Measurements from ENCODE around the gene HOXD10.

The HOXD10 gene

DNA sequence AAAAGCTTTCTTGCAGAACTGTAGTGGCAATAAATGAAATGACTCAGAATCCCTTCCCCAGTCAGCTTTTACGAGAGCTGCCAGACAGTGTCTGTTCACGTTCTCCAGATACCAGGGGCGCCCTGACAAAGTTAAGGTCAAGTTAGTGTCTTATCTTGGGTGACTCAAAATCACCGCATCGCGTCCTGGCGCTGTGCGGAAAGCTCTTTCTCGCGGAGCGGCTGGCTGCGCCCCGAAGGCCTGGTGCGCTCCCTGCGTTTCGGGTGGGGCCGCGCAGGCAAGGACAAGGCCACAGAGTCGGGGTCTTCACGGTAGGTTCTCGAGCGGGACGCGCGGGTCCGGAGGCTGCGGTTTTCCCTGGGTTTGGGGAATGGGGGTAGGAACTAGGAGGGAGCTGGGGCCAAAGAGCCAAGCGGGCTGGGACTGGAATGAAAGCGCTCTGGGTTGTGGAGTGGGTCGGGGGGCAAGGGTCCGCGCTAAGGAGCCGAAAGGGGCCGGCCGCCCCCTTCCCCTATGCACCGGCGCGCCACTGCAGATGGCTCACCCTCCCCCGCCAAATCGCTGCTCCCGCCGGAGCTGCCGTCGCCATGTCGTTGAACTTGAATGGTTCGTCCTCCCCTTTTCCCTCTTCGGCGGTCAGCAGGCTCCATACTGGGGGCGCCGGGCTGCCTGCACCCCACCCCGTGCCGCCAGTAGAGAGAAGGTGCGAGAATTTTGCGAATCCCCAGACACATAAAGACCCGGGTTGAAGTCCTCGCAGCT is 12.1 kb upstream of the HOXD10 start:
- DNase-seq (ENCODE audit: low read depth, low spot score) = no peak
- no peak overlapping the region for H3K4me3 ChIP-seq (ENCODE audit: low read length)

DNA sequence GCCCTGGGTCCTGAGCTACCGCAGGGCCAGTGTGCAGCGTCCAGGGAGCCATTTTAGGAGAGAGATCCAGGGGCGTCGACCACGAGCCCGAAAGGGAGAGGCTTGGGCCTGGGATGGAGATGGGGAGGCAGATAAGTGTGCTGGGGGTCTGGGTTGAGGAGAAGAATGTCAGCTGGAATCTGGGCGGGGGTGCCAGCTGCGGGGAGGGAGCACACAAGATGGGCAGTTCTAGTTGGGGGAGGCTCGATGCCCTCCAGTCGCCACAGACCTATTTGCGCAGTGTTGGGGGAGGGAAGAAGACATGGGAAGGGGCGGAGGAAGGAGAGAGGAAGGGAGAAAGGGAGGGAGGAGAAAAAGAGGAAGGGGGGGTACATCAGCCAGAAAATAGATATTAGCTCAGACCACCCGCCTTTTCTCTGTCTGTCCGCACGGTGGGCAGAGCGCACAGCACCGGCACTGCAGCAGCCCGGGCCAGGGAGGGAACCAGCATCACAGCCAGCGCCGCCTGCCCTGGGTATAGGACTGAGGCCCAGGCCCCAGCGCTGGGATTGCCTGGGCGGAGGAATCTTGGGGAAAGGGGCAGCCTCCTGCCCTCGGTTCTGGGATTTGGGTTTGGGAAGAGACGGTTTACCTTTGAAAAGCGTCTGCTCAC is 11.4 kb upstream of the HOXD10 start:
- no peak overlapping the region for H3K4me3 ChIP-seq (ENCODE audit: low read length)
- DNase-seq (ENCODE audit: low read depth, low spot score) = no peak

DNA sequence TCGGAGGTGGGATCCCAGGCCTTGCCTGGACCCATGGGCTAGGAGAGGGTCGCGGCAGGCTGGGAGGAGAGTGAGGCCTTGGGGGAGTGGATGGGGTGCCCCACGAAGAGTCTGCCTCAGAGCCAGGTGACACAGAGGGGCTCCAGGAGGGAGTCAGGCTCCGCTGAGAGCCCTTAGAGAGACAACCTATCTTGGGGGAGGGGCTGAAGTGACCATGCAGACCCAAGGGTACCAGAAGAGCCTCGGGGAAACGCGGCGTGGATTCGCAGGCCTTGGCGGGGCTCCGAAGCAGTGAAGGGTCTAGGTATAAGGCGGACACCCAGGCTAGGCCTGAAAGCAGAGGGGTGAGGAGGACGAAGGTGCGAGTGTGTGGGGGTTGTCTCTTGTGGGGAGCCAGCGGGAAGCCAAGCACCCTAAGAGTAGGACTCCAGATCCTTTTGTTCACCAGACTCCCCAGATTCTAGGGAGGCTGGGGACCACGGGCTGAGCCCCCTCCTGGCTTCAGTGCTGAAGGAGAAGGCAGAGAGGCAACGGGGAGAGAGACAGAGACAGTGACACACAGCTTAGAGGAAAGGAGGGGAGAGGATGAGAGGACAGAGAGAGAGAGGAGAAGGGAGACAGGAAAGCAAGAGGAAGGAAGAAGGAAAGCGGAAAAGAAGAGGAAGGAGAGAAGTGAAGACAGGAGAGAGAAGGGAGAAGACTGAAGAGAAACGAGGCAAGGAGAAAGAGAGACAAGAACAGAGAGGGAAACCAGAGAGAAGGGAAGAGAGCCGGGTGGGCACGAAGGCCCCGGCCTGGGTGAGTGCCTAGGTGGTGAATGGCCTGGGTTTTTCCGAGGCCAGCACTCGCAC is 10.6 kb upstream of the HOXD10 start:
- no peak for DNase-seq (ENCODE audit: low read depth, low spot score)

DNA sequence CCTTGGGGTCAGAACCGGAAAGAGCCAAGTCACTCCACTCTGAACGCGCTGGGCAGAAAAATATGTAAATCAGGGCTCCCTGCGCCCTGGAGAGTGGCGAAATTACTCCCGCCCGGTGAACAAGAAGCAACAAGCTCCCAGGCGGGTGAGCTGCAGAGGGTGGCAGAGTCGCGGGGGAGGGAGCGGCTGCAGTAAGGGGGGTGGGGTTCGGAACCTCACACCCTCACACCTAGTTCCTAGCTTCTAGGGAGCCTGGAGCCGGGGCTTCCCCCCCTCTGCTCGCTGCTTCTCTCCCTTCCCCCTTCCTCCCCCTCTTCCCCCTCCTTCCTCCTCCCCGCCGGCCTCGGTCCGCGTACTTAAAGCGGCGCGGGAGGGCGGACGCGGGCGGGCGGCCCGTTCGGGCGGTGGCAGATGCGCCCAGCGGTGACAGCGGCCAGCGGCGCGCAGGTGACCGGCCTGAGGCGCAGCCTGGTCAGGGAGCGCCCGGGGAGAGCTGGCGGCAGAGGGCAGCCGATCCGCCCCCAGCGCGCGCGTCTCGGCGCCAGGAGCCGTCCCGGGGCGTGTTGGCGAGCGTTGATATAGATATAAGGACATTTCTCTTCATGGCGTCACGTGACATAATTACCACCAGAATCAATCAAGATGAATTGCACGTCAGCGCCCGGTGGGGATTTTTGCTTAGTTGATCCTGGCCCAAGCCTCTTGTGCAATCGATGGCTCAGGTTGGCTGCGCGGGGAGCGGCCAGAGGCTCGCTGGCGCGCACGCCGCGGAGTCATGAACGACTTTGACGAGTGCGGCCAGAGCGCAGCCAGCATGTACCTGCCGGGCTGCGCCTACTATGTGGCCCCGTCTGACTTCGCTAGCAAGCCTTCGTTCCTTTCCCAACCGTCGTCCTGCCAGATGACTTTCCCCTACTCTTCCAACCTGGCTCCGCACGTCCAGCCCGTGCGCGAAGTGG is 9.7 kb upstream of the HOXD10 start, which contains the start of gene HOXD11:
TSS of gene HOXD11 (plus strand) at position 700 of the 959 bp plus-strand sequence. CDS start at position 776, 76 bp downstream.
- H3K4me3 ChIP-seq (ENCODE audit: low read length) = no peak within 1 kb of the TSS
- no peak for DNase-seq (ENCODE audit: low read depth, low spot score)

More for the DNA sequence above, 10.6 kb upstream of the HOXD10 start:
- no peak overlapping the region for H3K4me3 ChIP-seq (ENCODE audit: low read length)

DNA sequence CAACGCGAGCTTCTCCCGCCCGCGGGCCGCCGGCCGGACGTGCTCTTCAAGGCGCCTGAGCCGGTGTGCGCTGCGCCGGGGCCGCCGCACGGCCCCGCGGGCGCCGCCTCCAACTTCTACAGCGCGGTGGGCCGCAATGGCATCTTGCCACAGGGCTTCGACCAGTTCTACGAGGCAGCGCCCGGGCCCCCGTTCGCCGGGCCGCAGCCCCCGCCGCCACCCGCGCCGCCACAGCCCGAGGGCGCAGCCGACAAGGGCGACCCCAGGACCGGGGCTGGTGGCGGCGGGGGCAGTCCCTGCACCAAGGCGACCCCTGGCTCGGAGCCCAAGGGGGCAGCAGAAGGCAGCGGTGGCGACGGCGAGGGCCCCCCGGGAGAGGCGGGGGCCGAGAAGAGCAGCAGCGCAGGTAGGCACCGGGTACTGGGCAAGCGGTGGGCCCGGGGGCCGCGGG is 8.8 kb upstream of the HOXD10 start:
- DNase-seq (ENCODE audit: low read depth, low spot score) = no peak
- H3K4me3 ChIP-seq (ENCODE audit: low read length) = no peak overlapping the region

DNA sequence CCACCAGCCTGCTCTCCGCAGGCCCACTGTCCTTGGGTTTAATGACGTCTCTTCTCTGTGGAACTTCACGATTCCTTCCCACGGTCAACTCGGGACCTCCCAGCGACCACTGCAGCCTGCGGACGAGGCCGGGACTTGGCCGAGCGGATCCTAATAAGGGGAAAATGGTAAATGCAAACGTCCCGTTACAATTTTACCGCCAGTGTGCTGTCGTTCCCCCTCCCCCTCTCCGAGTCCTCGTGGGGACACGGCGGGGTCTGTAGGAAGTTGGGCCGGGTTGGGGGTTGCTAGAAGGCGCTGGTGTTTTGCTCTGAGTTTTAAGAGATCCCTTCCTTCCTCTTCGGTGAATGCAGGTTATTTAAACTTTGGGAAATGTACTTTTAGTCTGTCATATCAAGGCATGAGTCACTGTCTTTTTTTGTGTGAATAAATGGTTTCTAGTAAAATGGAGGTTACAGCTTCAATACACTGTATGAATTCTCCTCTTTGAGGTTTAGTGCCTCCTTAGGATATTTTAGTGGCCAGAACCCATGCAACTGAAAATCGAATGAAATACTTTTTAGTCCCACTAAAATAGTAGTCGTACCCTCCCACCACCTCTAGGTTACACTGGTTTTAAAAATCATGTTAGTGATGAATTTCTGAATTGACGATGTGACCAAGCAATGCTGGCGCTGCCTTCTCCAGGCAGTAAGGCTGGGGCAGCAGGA is 7.2 kb upstream of the HOXD10 start:
- DNase-seq (ENCODE audit: low read depth, low spot score) = no peak
- H3K4me3 ChIP-seq (ENCODE audit: low read length) = no peak overlapping the region

DNA sequence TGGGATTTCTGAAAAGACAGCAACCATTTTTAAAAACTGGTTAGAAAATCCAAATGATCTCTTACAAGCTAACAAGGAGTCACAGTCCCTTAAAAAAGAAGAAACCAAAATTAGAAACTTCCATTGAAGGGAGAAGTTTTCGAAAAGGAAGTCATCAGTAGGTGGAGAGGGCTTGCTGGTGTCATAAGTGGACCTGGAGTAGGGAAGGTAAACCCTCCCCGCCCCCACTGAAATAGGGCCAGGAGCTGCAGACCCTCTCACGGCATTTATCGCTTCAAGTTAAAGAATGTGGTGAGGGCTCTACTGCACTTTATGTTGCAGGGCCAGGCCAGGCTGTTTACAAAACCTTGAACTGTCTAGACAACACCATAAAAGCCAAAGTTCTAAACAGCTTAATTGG is 6.6 kb upstream of the HOXD10 start:
- no peak overlapping the region for H3K4me3 ChIP-seq (ENCODE audit: low read length)
- no peak for DNase-seq (ENCODE audit: low read depth, low spot score)

DNA sequence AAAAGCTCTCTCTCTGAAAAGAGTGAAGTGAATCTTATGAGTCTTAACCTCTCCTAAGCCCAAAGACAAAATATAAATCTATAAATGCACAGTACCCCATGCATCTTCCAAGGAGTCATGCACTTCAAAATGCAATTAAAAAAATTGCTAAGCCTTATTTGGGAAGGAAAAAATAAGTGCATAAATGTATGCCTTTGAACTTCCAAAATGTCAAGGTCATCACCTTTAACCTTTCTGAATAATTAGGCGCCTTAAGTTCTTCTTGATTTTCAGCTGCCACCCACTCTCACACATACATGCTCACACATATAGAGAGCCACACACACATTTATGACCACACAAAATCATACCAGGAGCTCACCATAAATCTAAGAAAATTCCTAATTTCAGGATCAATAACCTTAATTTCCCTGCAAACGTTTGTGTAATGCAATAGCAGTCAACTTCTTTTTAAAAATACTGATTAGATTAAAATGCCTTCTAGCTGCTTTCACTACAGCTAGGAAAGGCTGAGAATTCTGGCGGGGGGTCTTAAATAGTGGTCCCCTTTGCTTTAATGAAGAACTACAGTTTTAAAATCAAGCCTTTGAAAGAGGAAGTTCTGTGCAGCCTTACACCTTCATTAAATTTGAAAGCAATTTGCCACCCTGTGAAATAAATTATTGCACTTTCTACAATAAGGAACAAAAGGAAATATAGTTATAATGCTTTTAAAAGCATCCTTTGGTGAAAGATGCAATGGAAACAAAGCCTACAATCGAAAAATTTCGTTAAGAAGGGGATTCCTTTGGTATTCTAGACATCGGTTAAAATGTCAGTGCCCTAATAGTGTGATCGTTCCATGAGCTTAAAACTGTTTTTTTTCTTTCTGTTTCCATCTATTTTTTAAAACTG is 5.9 kb upstream of the HOXD10 start:
- no peak overlapping the region for H3K4me3 ChIP-seq (ENCODE audit: low read length)
- DNase-seq (ENCODE audit: low read depth, low spot score) = no peak

DNA sequence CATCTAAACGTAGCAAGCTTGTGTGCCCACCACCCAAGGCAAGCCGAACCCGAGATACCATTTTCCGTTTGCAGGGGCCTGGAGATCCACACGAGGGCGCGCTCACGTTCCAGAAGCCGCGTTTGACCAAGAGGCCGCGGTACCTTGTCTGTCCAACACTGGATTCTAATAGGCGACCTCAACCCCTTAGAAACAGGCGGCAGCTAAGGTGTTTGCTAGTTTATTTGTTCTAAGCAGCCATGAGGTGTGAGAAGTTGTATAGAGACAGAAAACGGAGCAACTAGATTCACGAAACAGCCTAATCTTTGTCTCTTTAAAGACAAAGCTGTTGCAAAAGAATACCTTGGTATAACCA is 5.3 kb upstream of the HOXD10 start:
- DNase-seq (ENCODE audit: low read depth, low spot score) = no peak
- no peak overlapping the region for H3K4me3 ChIP-seq (ENCODE audit: low read length)

DNA sequence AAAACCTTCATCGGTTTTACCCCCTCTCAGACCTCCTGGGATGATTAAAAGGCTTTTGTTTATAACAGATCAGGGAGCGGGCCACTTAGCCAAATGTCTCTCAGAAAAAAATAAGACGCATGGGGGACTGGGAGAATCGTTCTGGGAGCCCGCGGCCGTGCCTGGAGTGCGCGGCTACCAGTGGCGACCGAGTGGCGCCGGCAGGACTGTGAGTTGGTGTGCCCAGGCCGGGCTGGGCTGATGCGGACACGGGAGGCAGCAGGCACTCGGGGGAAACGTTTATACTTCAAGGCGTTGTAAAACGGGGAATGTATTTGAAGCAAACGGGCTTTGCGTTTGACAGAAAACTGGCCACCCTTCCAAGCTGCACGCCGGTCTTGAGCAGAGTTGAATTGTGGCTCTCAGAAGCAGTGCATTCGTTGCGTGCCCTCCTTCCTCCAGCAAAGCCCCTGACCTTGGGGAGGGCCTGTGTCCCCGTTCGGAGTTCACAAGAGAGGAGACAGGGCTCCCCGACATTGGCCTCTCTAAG is 4.7 kb upstream of the HOXD10 start:
- H3K4me3 ChIP-seq (ENCODE audit: low read length) = no peak overlapping the region

DNA sequence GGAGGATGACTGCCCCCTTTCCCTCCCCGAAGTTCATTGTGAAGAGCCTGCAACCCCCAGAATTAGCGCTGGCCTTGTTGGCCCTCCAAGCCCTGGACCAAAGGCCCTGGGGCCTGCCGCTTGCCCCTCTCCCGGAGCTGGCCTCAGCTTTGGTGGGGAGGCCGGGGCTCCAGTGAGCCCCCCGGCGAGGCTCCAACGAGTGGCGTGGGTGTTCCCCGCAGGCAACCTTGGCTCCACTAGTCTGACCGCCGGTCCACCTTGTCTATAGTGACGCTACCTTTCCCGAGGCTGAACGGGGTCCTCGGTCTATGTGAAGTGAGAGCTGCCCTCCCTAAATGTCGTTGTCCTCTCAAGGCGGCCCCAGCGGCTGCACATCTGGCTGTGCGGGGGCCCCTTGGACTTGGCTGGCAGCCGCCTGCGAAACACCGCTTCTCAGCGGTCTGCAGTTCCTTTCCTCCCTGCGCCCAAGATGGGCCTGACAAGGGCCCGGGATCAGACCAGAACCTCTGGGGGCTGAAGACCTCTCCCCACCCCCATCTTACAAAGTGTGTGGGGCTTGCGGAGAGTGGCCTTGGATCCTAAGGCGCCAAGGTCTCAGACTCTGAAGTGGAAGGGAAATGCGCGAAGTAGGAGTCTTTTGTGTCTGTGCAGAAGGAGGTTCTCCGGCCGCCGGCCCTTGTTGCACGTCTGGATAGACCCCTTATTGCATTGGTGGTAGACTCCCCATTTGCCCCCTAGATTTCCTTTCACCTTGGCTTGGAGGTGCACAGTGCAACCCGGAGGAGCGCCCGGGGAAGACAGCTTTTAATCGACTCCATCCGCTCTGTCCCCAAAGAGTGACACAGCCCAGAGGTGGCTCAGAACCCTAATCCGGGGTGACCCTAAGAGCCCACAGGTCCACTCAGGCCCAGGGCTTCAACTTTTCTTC is 3.9 kb upstream of the HOXD10 start:
- no peak for DNase-seq (ENCODE audit: low read depth, low spot score)
- no peak overlapping the region for H3K4me3 ChIP-seq (ENCODE audit: low read length)

More for the DNA sequence above, 4.7 kb upstream of the HOXD10 start:
- no peak for DNase-seq (ENCODE audit: low read depth, low spot score)

DNA sequence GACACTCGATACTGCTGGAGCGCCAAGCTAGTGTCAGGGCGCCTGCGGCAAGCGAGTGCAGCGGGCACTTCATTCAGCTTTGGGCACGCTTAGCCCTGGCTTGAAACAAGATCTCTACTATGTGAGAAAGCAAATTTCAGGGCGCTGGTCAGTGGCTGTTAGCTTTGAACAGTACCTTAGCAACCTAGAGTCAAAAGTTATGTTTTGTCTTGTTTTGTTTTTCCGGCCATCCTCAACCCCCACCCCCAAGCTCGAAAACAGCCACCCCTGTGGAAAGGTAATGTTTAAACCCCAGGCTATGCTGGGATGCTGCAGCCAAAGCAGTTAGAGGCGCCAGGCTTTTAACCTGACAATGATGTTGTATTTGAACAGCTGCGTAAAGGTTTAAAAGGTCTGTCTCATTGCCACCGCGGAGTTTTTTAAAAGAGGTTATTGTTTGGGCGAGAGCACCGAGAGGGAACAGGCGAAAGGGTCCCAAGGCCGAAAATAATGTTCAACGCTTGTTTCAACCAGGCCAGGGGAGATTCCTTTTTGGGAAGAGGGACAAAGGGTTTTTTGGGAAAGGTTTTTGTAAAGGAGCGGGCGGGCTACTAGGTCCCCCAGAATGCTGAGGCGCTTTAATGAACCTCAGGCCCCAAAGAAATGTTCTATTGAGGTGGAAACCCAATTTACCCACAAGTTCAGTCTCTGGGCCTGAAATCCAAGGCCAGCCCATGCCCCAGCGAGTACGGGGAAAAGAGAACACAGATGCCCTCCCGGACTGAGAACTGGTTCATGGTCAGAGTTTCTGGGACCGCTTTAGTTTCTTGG is 2.3 kb upstream of the HOXD10 start:
- DNase-seq (ENCODE audit: low read depth, low spot score) = no peak
- no peak overlapping the region for H3K4me3 ChIP-seq (ENCODE audit: low read length)

DNA sequence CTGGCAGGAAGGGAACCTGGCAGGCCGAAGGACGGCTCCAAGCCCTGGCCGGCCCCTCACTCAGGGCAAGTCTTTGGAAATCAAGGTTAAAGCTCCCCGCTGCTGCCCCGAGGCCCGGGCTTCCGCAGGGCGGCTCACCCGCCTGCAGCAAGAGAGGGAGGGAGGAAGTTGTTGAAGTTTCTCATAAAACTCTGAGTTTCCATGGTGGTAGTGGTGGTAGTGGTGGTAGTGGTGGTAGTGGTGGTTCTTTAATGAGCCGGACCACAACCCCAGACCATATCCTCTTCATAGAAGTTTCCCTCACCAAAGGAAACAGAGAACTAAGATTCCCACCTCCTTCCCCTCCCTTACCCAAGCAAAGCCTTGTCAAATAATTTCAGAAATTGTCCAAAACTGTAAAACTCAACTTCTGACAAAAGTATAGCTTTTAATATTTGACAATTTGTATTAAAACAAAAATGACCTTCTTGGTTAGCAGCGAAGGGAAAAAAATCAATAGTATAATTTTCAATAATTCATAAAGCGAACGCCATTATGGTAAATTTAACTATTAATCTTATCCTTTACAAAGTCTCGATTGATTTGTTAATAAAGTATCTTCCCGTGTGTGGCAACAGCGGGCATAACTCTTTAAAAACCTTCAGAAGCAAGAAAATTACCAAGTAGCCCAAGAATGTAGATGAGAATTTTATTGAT is 1.5 kb upstream of the HOXD10 start:
- no peak overlapping the region for H3K4me3 ChIP-seq (ENCODE audit: low read length)
- DNase-seq (ENCODE audit: low read depth, low spot score) = no peak

DNA sequence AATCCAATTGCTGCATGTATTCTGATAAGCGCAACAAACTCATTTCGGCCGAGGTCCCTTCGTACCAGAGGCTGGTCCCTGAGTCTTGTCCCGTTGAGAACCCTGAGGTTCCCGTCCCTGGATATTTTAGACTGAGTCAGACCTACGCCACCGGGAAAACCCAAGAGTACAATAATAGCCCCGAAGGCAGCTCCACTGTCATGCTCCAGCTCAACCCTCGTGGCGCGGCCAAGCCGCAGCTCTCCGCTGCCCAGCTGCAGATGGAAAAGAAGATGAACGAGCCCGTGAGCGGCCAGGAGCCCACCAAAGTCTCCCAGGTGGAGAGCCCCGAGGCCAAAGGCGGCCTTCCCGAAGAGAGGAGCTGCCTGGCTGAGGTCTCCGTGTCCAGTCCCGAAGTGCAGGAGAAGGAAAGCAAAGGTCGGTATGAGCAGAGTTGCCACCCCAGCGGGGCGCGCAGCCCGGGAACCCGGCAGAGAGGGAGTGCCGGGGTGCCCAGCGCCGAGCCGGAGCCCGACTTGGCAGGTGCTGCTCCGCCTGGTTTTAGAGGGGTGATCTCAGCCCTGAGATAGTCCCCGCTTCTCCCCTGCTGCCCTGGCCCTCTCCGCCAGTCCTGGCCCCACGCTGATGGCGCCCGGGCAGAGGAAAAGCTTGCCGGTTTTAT is 714 bp downstream of the HOXD10 start:
- no peak overlapping the region for H3K4me3 ChIP-seq (ENCODE audit: low read length)
- DNase-seq (ENCODE audit: low read depth, low spot score) = no peak

All from Jurkat, Clone E6-1 (cell line).